Measurements from ENCODE around the gene ZBTB21. TPM values are rescaled to one million over a fixed set of nuclear protein-coding genes. Genes with fewer than 3 reads are reported as not detected.

Gene ZBTB21
- total RNA-seq, 2 experiments from 2014 or later, result 132 to 139 TPM

- Mint-ChIP-seq H3K36me3 (ENCODE audit: low read depth) (no peaks in the 10 kb centered on the region), H3K4me1 (ENCODE audit: low read depth) (no peaks in the 10 kb centered on the region), H3K9me3 (no peaks in the 10 kb centered on the region), H3K27ac (no peak overlapping the region), H3K27me3 (no peaks in the 10 kb centered on the region), H3K4me3 (no peak overlapping the region)
- no peak for ATAC-seq (ENCODE audit: poor library complexity)
- TF ChIP-seq CTCF (IDR thresholded peaks at IDR 0.05), result no peak
- intact Hi-C loops (cut with DNase I, micrococcal nuclease), result no loop called here
- ChIA-PET POLR2A (no interaction called here), CTCF (interaction anchor here (0.5 kb wide), 1 partner anchor 39 kb away, joined by 3 read pairs; no protein-coding TSS in a partner anchor)
- no peak for DNase-seq
- H3K36me3 ChIP-seq (ENCODE audit: insufficient read depth, low read length), result no peaks in the 10 kb centered on the region
- H3K4me3 ChIP-seq (ENCODE audit: low read length), result no peak overlapping the region
- no peaks in the 10 kb centered on the region for H3K27me3 ChIP-seq (ENCODE audit: control insufficient read depth in 1 of 2, insufficient read depth in 2 of 2, low read length in 2 of 2)
- H3K4me1 ChIP-seq (ENCODE audit: insufficient read depth, low read length), result no peaks in the 10 kb centered on the region
- H3K27ac ChIP-seq (ENCODE audit: low read depth in 1 of 2, low read length in 2 of 2), result no peak overlapping the region
- H3K9me3 ChIP-seq (ENCODE audit: control insufficient read depth in 1 of 2, insufficient read depth in 1 of 2, low read length in 2 of 2), result no peaks in the 10 kb centered on the region
Measured at GRCh38 chr21:42044871-42045495, 34.8 kb upstream of the ZBTB21 start.

- Mint-ChIP-seq H3K4me3 (no peak overlapping the region), H3K27ac (no peak overlapping the region), H3K4me1 (ENCODE audit: low read depth) (no peaks in the 10 kb centered on the region), H3K27me3 (no peaks in the 10 kb centered on the region), H3K9me3 (no peaks in the 10 kb centered on the region), H3K36me3 (ENCODE audit: low read depth) (no peaks in the 10 kb centered on the region)
- CTCF ChIA-PET, result no interaction called here
- H3K27me3 ChIP-seq (ENCODE audit: control insufficient read depth in 1 of 2, insufficient read depth in 2 of 2, low read length in 2 of 2), result no peaks in the 10 kb centered on the region
- H3K36me3 ChIP-seq (ENCODE audit: insufficient read depth, low read length), result no peaks in the 10 kb centered on the region
- intact Hi-C loops (cut with DNase I, micrococcal nuclease), result no loop called here
- no peaks in the 10 kb centered on the region for H3K9me3 ChIP-seq (ENCODE audit: control insufficient read depth in 1 of 2, insufficient read depth in 1 of 2, low read length in 2 of 2)
- H3K27ac ChIP-seq (ENCODE audit: low read depth in 1 of 2, low read length in 2 of 2), result no peak overlapping the region
- no peak for ATAC-seq (ENCODE audit: poor library complexity)
- no peak for TF ChIP-seq CTCF (IDR thresholded peaks at IDR 0.05)
- no peaks in the 10 kb centered on the region for H3K4me1 ChIP-seq (ENCODE audit: insufficient read depth, low read length)
- POLR2A ChIA-PET, result no interaction called here
- DNase-seq, result no peak
- H3K4me3 ChIP-seq (ENCODE audit: low read length), result no peak overlapping the region
Measured at GRCh38 chr21:42043961-42044360, 33.8 kb upstream of the ZBTB21 start.

DNA sequence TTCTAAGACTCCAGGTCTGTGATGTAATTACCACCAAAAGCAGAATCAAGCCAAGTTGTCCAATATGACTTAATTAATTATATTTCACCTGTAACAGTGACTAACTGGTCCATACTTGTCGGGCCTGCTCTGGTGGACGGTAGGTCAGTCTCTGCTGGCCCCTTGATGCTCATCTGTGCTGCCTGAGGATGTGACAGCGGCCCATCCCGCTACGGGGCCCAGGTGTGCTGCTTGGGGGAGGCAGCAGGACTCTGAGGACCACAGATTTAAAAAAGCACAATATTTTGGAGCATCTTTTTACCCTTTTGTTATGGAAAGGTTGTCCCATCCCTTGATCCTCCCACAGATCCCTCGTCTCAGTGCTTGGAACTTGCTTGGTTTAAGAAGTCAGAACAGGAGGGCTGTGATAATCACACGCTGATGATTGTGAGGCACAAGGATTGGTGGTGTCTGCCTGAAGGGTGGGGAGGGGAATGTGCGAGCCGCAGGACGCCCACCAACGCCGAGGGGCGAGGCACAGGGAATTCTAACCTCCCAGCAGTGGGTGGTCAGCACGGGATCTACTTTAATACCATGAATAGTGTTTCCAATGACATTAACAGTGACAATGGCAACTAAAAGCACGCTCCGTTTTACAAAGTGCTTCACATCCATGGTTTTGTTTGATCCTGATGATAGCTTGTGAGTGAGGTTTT is 33.2 kb upstream of the ZBTB21 start:
- ATAC-seq (ENCODE audit: poor library complexity) (no peak), DNase-seq (no peak)
- TF ChIP-seq CTCF (IDR thresholded peaks at IDR 0.05), result no peak
- Mint-ChIP-seq H3K27me3 (no peaks in the 10 kb centered on the region), H3K4me1 (ENCODE audit: low read depth) (no peaks in the 10 kb centered on the region), H3K4me3 (no peak overlapping the region), H3K36me3 (ENCODE audit: low read depth) (no peaks in the 10 kb centered on the region), H3K9me3 (no peaks in the 10 kb centered on the region), H3K27ac (no peak overlapping the region)
- intact Hi-C loops (cut with DNase I, micrococcal nuclease), result no loop called here
- Histone ChIP-seq H3K27ac (ENCODE audit: low read depth in 1 of 2, low read length in 2 of 2) (no peak overlapping the region), H3K36me3 (ENCODE audit: insufficient read depth, low read length) (no peaks in the 10 kb centered on the region), H3K27me3 (ENCODE audit: control insufficient read depth in 1 of 2, insufficient read depth in 2 of 2, low read length in 2 of 2) (no peaks in the 10 kb centered on the region), H3K4me1 (ENCODE audit: insufficient read depth, low read length) (no peaks in the 10 kb centered on the region), H3K9me3 (ENCODE audit: control insufficient read depth in 1 of 2, insufficient read depth in 1 of 2, low read length in 2 of 2) (no peaks in the 10 kb centered on the region), H3K4me3 (ENCODE audit: low read length) (no peak overlapping the region)
- CTCF ChIA-PET, result no interaction called here
- POLR2A ChIA-PET, result no interaction called here
